DMS53 treated with DMSO at 0.1 percent for 48 hours (cell line): ENCODE measurements around the gene SERPINB10.
A peak's percentile ranks its signal among the peaks of the same experiment; 100 is the strongest.
"Not testable (repeated sequence)": the region's sequence is repeated elsewhere in the genome, so short reads cannot be mapped to it uniquely, and the experiment has no call there.

ENCODE experiments used
- DNase-seq: peaks from one replicate; lab custom pipeline; 2025; ENCODE audit not compliant: unreplicated experiment; lab: John Stamatoyannopoulos, UW

The SERPINB10 gene

DNA sequence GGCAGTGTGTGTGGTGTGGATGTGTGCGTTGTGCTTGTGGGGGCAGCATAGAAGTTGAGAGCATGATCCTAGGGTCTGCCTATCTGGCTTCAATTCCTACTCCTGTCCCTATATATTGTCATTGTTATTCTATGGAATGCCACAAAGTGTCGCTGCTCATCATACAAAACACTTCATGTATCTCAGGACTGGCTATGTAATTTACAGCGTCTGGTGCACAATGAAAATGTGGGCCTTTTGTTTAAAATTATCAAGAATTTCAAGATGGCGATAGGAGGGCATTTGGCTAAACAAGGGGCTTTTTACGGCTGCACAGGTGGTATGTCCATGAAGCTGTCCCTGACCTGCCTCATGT lies 16.8 kb upstream of the SERPINB10 start:
- peak; percentile 67 for DNase-seq

DNA sequence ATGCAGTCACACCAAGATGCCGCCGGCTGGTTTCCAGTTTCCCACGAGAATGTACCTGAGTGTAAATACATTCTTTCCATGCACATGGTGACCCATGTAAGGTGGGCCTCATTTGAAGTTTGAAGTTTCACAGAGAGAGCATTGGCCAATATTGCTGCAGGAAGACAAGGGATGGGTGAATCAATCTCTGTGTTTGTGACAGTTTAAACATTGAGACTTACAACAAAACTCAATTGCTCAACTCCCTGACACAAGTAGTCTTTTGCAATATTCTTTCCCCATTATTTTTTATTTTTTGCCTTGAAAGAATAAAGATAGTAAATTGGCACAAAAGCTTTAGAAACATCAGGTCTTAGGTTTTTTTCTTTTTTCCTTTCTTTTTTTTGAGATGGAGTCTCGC lies 15.2 kb upstream of the SERPINB10 start:
- DNase-seq: no peak

DNA sequence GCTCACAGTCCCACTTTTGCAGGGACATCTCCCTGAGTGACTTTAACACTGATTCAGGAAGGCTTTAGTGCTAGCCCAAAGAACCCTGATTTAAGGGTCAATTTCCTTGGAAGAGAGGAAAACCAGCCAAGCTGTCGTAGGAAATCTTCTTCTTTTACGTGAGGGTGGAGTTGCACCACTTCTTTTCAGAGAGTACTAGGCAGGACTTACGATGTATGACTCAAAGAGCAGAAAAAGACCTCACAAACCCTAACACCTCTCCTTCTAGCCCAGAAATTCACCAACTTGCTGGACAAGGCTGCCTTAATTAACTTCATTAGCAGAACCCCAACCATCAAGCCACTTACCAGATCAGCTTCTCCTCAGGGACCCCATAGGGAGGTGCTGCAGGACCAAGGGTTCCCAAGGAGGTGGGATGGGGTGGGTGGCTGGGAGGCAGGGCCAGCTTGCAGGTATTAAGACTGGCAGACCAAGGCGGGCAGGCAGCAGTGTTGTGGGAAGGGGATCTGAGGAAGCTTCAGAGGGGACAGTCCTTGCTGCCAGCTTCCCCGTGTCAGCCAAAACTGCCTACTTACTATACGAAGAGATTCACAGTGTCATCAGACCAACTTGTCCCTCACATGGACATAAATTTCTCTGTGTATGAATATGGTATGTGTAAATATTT lies 13.5 kb upstream of the SERPINB10 start:
- DNase-seq: no peak

GRCh38 chr18:63895190-63895589 lies 12.6 kb upstream of the SERPINB10 start:
- no peak for DNase-seq

GRCh38 chr18:63897072-63897471 lies 10.7 kb upstream of the SERPINB10 start:
- DNase-seq: no peak

GRCh38 chr18:63899206-63899605 lies 8.6 kb upstream of the SERPINB10 start:
- no peak for DNase-seq

DNA sequence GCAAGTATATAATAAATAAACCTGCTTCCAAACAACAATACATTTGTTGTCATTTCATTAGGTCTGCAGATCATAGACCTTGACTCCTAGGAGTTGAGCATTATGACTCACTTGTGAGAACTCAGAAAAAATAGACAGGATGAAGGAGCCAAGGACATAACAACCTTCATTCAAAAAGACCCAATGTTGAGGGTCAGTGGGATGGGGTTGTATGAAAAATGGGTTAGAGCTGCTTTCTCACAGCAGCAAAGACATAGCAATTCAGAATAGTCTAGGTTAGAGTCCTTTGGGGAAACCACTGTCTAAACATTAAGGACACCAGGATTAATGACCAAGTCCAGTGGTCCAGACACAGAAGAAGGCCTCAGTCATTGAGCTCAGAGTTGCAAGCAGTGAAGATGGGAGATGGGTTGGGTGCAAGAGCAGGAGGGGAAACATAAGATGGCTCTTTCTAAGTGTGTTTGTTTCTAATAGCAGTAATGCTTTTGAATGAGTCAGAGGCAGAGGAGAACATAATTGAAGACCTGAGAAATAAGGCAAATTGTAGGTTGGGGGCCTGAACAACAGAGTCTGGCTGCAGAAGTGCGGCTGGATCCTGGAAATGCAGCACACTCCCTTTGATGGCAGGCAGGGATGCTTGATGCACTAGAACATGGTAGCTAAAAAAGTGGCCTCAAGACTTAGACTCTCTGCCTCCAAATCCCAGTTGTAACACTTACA lies 3.7 kb upstream of the SERPINB10 start:
- DNase-seq: no peak

DNA sequence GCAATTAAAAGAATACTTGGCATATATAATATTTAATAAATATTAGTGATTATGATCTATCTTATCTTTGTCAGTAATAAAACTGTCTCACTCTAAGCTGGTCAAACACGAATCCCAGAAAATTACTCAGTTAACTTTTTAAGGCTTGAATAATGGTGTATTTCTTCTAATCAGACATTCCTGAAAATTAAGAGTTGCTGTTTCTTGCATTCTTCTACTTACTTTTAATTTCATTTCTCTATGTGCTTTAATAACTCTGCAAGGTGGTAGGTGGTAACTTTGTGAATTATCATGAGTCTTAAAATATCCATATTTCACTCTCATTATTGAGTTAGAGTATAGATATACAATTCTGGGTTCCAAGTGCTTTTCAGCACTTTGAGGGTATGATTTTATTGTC lies 3.1 kb upstream of the SERPINB10 start:
- DNase-seq: no peak

DNA sequence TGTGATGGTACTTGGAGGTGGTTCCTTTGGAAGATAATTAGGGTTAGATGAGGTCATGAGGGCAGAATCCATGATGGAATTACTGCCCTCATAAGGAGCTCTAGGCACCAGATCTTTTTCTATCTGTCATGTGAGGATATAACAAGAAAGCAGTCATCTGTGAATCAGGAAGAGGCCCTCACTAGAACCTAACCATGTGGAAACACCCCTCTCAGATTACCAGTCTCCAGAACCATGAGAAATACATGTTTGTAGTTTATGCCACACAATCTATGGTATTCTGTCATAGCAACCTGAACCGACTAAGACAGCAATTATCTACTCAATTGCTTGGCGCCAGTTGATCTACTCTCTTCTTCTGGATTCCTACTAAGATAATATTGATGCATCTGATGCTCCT lies 2.4 kb upstream of the SERPINB10 start:
- peak; percentile 14 for DNase-seq

GRCh38 chr18:63906056-63906455 lies 1.7 kb upstream of the SERPINB10 start:
- no peak for DNase-seq

GRCh38 chr18:63908858-63909257 lies 1.1 kb downstream of the SERPINB10 start:
- DNase-seq: no peak

- no peak for DNase-seq
Measured at GRCh38 chr18:63909870-63910269, 2.1 kb downstream of the SERPINB10 start.

GRCh38 chr18:63917817-63918216 lies 10.1 kb downstream of the SERPINB10 start:
- no peak for DNase-seq

GRCh38 chr18:63922049-63922448 lies 14.3 kb downstream of the SERPINB10 start:
- no peak for DNase-seq

- DNase-seq: no peak
Measured at GRCh38 chr18:63924551-63924950, 16.8 kb downstream of the SERPINB10 start.

DNA sequence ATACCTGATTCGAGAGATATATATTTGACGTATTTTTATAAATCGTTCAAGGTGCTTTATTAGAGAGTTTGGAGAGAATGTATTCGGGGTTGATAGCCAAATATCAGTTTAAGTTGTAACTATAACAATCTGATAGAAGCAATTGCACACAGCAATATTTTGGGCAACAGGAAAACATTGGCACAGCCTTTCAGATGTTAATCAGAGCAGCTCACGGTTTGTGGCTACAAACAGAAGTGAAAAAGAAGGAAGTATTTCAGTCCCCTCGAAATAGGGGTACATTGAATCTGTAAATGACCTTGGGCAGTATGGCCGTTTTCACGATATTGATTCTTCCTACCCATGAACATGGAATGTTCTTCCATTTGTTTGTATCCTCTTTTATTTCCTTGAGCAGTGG lies 20.6 kb downstream of the SERPINB10 start:
- DNase-seq: no peak

GRCh38 chr18:63929369-63929768 lies 21.6 kb downstream of the SERPINB10 start:
- not testable (repeated sequence) for DNase-seq

DNA sequence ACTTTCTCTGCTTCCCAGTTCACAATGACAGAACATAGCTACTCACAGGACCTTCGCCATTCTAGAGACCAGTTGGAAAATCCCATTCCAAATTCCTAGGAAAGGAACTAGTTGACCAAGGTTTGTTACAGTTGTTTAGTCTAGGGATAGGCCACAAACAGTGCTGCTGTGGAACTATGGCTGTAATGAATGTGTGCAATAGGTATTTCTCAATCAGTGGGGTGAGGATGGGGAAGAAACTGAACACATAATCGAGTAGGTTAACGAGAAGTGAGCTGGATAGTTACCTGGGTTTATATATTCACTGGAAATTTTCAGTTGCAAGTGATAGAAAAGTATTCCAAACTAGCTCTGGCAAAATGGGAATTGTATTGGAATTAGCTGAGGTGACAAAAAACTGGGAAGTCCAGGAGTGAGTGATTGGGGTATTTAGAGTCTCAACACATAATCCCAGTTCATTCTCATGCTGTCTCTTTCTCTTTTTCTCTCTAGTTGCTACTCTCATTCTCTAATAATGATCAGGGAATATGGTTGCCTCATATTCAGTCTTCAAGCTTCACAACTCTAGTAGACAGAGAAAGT lies 23.1 kb downstream of the SERPINB10 start:
- DNase-seq: no peak

GRCh38 chr18:63936156-63936931 lies 28.6 kb downstream of the SERPINB10 start:
- peak; percentile 97 for DNase-seq

DNA sequence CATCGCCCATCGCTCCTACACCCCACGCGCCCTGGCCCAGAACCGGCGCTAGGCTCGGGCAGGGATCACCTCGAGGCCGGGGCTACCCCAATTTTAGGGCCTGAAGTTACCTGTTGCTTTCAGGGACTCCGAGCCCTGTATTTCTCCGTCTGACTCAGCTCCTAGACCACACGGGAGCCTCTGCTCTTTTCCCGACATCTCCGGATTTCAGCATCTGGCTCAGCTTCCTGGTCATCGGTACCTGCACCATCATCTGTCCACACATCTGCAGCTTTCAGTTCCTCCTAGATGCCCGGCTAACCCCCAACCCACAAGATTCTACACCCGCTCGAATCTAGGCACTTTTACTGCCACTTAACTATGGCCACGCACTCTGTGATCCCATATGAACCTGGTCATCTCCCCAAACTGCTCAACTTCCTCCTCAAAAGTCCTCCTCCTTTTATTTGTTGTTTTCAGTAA lies 29.2 kb downstream of the SERPINB10 start:
- no peak for DNase-seq

- no peak for DNase-seq
Measured at GRCh38 chr18:63940008-63940407, 32.2 kb downstream of the SERPINB10 start.
